Caco-2 (cell line): Measurements from ENCODE around the gene CTXN3. TPM values are rescaled to one million over a fixed set of nuclear protein-coding genes. Genes with fewer than 3 reads are reported as not detected.

ENCODE experiments used
- BruUV-seq: library from RNA; stranded (reverse); fragments of 400-500 nt; replicated peaks from 2 replicates; lab custom pipeline; 2021; lab: Mats Ljungman, UMichigan
- CTCF ChIA-PET: fragments of 300-600 bp; sonication (Branson Sonifier 250); formaldehyde crosslinking; loops from one replicate; lab custom pipeline; 2022; ENCODE audit warnings: antibody characterized with exemption; lab: Charles Lee
- POLR2A ChIA-PET: fragments of 300-600 bp; sonication (Branson Sonifier 250); formaldehyde crosslinking; loops from one replicate; lab custom pipeline; 2022; ENCODE audit warnings: antibody characterized with exemption; lab: Charles Lee
- DNase-seq, 2 experiments: peaks; one replicate each; pipeline versions ENCODE4 v3.0.0 to v3.0.0-alpha.2; 2020 to 2022
- H3K27me3 ChIP-seq: replicated peaks from 2 replicates; pipeline ENCODE4 v1.6.0; 2011; ENCODE audit warnings: low read length; ENCODE audit not compliant: control insufficient read depth, insufficient read depth
- H3K36me3 ChIP-seq: 2 replicates; pipeline ENCODE4 v1.5.1; 2011; ENCODE audit warnings: low read length; ENCODE audit not compliant: control insufficient read depth, insufficient read depth
- H3K4me1 ChIP-seq: fragments of 250-450 bp; sonication (Bioruptor Pico); 2 replicates; pipeline ENCODE4 v1.5.1; 2020; ENCODE audit warnings: mild to moderate bottlenecking
- H3K4me3 ChIP-seq: 2 replicates; pipeline ENCODE4 v1.5.1; 2011; ENCODE audit warnings: low read depth, mild to moderate bottlenecking, control low read depth, low read length
- H3K9me3 ChIP-seq: fragments of 250-450 bp; sonication (Bioruptor Pico); 2 replicates; pipeline ENCODE4 v1.5.1; 2020; ENCODE audit warnings: mild to moderate bottlenecking, moderate library complexity
- H3K27ac Mint-ChIP-seq: one replicate; pipeline ENCODE4 v1.8.0; 2022; ENCODE audit warnings: mixed read lengths; ENCODE audit not compliant: unreplicated experiment
- H3K27me3 Mint-ChIP-seq: one replicate; pipeline ENCODE4 v1.8.0; 2022; ENCODE audit warnings: mixed read lengths; ENCODE audit not compliant: insufficient read depth, unreplicated experiment
- H3K36me3 Mint-ChIP-seq: one replicate; pipeline ENCODE4 v1.8.0; 2022; ENCODE audit warnings: mild to moderate bottlenecking, mixed read lengths; ENCODE audit not compliant: insufficient read depth, unreplicated experiment
- H3K4me1 Mint-ChIP-seq: one replicate; pipeline ENCODE4 v1.8.0; 2022; ENCODE audit warnings: low read depth, mixed read lengths; ENCODE audit not compliant: unreplicated experiment
- H3K4me3 Mint-ChIP-seq: one replicate; pipeline ENCODE4 v1.8.0; 2022; ENCODE audit warnings: mild to moderate bottlenecking, moderate library complexity, mixed read lengths; ENCODE audit not compliant: unreplicated experiment
- H3K9me3 Mint-ChIP-seq: one replicate; pipeline ENCODE4 v1.8.0; 2022; ENCODE audit warnings: mixed read lengths; ENCODE audit not compliant: unreplicated experiment
- intact Hi-C: fragments of 100-400 bp; cut with micrococcal nuclease; formaldehyde crosslinking; loops from one replicate; pipeline ENCODE4 v1.10.0; 2022; ENCODE audit not compliant: unreplicated experiment
- total RNA-seq: library from RNA; stranded (reverse); gene quantifications from 2 replicates; pipeline ENCODE4 v1.2.3, GENCODE V29; 2022
- TF ChIP-seq, protein P1 (sequence below), 2 experiments: fragments of 200-600 bp in 1 of 2; IDR thresholded peaks; 1 replicate in 1 of 2; 2 replicates in 1 of 2; pipeline versions ENCODE4 v1.5.1 to v1.8.0; 2011 to 2022; ENCODE audit warnings: antibody characterized with exemption in 1 of 2, control low read depth in 1 of 2, inconsistent platforms in 1 of 2, low read depth in 1 of 2, low read length in 1 of 2, mild to moderate bottlenecking in 1 of 2, moderate library complexity in 1 of 2; ENCODE audit not compliant: insufficient read depth in 1 of 2, severe bottlenecking in 1 of 2, unreplicated experiment in 1 of 2

CTXN3 gene
- total RNA-seq, 1 experiment from 2014 or later: not detected

DNA sequence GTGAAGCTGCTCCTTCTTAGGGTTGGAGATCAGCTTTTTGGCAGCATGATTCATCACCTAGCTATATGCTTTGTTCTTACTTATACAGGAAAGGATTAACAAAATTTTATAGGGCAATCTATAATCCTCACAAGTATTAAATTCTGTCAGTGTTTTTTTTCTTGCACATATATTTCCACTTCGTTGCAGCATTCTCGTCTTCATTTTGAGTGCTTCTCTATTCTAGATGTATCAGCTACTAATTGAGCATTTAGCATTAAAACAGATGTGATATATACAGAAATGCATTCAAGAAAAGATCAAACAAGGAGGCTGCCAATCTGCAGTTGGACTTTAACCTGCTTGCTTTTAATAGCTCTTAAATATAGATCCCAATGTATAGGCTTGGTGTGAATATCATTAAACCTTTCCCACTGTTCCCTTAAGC is 3.6 kb upstream of the CTXN3 start:
- Histone ChIP-seq H3K4me3 (no peak overlapping the region), H3K36me3 (no peaks in the 10 kb centered on the region), H3K9me3 (no peaks in the 10 kb centered on the region), H3K4me1 (peaks cover 4% of the 10 kb centered on the region; the same call in 1 of the 2 replicates), H3K27me3 (no peaks in the 10 kb centered on the region; the same call in 1 of the 2 replicates)
- Mint-ChIP-seq H3K27ac (no peak overlapping the region), H3K27me3 (no peaks in the 10 kb centered on the region), H3K4me3 (no peak overlapping the region), H3K4me1 (peaks cover 21% of the 10 kb centered on the region), H3K9me3 (no peaks in the 10 kb centered on the region), H3K36me3 (no peaks in the 10 kb centered on the region)
- ChIA-PET POLR2A (no interaction called here), CTCF (no interaction called here)
- TF ChIP-seq, protein P1, sequence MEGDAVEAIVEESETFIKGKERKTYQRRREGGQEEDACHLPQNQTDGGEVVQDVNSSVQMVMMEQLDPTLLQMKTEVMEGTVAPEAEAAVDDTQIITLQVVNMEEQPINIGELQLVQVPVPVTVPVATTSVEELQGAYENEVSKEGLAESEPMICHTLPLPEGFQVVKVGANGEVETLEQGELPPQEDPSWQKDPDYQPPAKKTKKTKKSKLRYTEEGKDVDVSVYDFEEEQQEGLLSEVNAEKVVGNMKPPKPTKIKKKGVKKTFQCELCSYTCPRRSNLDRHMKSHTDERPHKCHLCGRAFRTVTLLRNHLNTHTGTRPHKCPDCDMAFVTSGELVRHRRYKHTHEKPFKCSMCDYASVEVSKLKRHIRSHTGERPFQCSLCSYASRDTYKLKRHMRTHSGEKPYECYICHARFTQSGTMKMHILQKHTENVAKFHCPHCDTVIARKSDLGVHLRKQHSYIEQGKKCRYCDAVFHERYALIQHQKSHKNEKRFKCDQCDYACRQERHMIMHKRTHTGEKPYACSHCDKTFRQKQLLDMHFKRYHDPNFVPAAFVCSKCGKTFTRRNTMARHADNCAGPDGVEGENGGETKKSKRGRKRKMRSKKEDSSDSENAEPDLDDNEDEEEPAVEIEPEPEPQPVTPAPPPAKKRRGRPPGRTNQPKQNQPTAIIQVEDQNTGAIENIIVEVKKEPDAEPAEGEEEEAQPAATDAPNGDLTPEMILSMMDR (IDR thresholded peaks at IDR 0.05; ENCODE audit: insufficient read depth in 1 of 2, low read depth in 1 of 2, low read length in 1 of 2, severe bottlenecking in 1 of 2, unreplicated experiment in 1 of 2): no peak
- no peak for DNase-seq
- intact Hi-C loops: no loop called here
- BruUV-seq: no TSS peak

DNA sequence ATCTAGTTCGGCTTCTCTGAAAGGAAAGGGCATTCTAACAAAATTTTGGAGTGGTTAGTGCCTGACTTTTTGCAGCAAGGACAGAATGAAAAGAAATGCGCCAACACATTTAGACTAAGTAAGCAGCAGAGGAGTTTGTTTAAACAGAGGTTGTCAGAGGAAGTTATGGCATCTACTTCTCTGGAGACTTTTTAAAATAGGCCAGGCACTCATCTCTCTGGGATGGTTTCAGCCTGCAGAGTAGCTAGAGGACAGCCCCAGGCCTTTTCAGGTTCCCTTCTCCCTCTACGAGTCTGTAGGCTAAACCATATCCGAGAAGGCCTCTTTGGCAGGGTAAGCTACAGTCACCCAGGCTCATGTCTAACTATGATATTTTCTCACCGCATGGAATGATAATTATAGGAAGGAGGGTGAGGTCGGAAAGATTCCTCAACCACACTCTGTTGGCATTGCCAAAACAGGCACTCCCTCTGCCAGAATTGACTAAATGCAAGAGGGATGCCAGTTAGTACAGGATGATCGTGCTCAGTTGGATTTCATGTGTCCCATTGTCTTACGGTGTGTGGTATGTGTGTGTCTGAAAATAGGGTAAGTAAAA is 1.4 kb upstream of the CTXN3 start:
- ChIA-PET CTCF (no interaction called here), POLR2A (no interaction called here)
- no peak overlapping the region for H3K4me3 ChIP-seq
- Mint-ChIP-seq H3K9me3 (no peaks in the 10 kb centered on the region), H3K4me3 (no peak overlapping the region), H3K36me3 (no peaks in the 10 kb centered on the region), H3K27ac (no peak overlapping the region), H3K27me3 (peaks cover 2% of the 10 kb centered on the region), H3K4me1 (peaks cover 21% of the 10 kb centered on the region)
- H3K4me1 ChIP-seq: peaks cover 4% of the 10 kb centered on the region; the same call in 1 of the 2 replicates
- no TSS peak for BruUV-seq
- no peaks in the 10 kb centered on the region for H3K36me3 ChIP-seq
- no peak for DNase-seq
- H3K27me3 ChIP-seq: no peaks in the 10 kb centered on the region; the same call in 1 of the 2 replicates
- TF ChIP-seq, protein P1 (IDR thresholded peaks at IDR 0.05; ENCODE audit: insufficient read depth in 1 of 2, low read depth in 1 of 2, low read length in 1 of 2, severe bottlenecking in 1 of 2, unreplicated experiment in 1 of 2): no peak
- no peaks in the 10 kb centered on the region for H3K9me3 ChIP-seq
- intact Hi-C loops: loop anchor here (2.0 kb wide), 1 partner anchor 61 kb away; no protein-coding TSS in a partner anchor

DNA sequence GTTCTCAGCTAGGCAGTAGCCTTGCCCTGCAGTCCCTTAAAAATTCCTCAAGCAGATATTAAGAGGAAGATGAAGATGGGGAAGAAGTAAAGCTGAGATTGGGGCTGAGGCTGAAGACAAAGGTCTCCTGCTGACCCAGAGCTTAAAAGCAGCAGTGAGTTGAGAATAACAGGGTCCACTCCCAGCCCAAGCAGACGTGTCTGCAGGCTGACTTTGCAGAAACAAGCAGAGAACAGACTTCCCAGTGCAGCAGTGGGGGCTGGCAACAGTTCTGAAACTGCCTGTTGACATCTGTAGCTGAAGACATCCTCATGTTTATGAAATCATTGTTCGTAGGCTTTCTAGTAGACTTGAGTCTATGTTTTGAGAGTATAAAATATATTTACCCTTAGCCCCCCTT is 1.1 kb downstream of the CTXN3 start:
- Histone ChIP-seq H3K9me3 (no peaks in the 10 kb centered on the region), H3K4me3 (no peak overlapping the region), H3K36me3 (no peaks in the 10 kb centered on the region), H3K4me1 (peaks cover 4% of the 10 kb centered on the region; the same call in 1 of the 2 replicates), H3K27me3 (no peaks in the 10 kb centered on the region; the same call in 1 of the 2 replicates)
- Mint-ChIP-seq H3K36me3 (no peaks in the 10 kb centered on the region), H3K27ac (no peak overlapping the region), H3K4me1 (peaks cover 21% of the 10 kb centered on the region), H3K9me3 (no peaks in the 10 kb centered on the region), H3K4me3 (no peak overlapping the region), H3K27me3 (peaks cover 2% of the 10 kb centered on the region)
- no TSS peak for BruUV-seq
- no peak for DNase-seq
- intact Hi-C loops: no loop called here
- ChIA-PET POLR2A (no interaction called here), CTCF (no interaction called here)
- TF ChIP-seq, protein P1 (IDR thresholded peaks at IDR 0.05; ENCODE audit: insufficient read depth in 1 of 2, low read depth in 1 of 2, low read length in 1 of 2, severe bottlenecking in 1 of 2, unreplicated experiment in 1 of 2): no peak
